Loucy (cell line): ENCODE results near the gene SCYL2.

Experiments
- H2AFZ ChIP-seq: fragments of 200-600 bp; sonication (generic); 2 replicates; pipeline ENCODE4 v1.6.0; 2016; ENCODE audit warnings: antibody characterized with exemption, mild to moderate bottlenecking, low read length, moderate library complexity
- H3F3A ChIP-seq: fragments of 200-600 bp; 2 replicates; pipeline ENCODE4 v1.6.0; 2016; ENCODE audit warnings: antibody characterized with exemption, low read depth, mild to moderate bottlenecking
- H3K27me3 ChIP-seq: fragments of 200-600 bp; sonication (generic); 2 replicates; pipeline ENCODE4 v1.6.1; 2014; ENCODE audit warnings: low read length, mild to moderate bottlenecking; ENCODE audit not compliant: insufficient read depth, poor library complexity, severe bottlenecking
- H3K36me3 ChIP-seq: fragments of 200-600 bp; sonication (generic); 2 replicates; pipeline ENCODE4 v1.6.1; 2016; ENCODE audit warnings: low read length; ENCODE audit not compliant: insufficient read depth
- H3K4me1 ChIP-seq: fragments of 200-600 bp; sonication (generic); 2 replicates; pipeline ENCODE4 v1.5.1; 2014; ENCODE audit warnings: low read length, mild to moderate bottlenecking; ENCODE audit not compliant: insufficient read depth, poor library complexity, severe bottlenecking
- H3K4me2 ChIP-seq: fragments of 200-600 bp; sonication (generic); 2 replicates; pipeline ENCODE4 v1.6.0; 2014; ENCODE audit warnings: antibody characterized with exemption, low read length, low read depth, mild to moderate bottlenecking; ENCODE audit not compliant: poor library complexity, severe bottlenecking
- H3K4me3 ChIP-seq: fragments of 200-600 bp; sonication (generic); 2 replicates; pipeline ENCODE4 v1.5.1; 2014; ENCODE audit warnings: low read length, mild to moderate bottlenecking, mixed read lengths; ENCODE audit not compliant: poor library complexity, severe bottlenecking
- H3K79me2 ChIP-seq: fragments of 200-600 bp; sonication (generic); 2 replicates; pipeline ENCODE4 v1.6.1; 2014; ENCODE audit warnings: low read length; ENCODE audit not compliant: insufficient read depth
- H3K9ac ChIP-seq: fragments of 200-600 bp; sonication (generic); 2 replicates; pipeline ENCODE4 v1.6.0; 2014; ENCODE audit warnings: mild to moderate bottlenecking, low read depth, low read length, moderate library complexity; ENCODE audit not compliant: poor library complexity, severe bottlenecking
- H3K9me2 ChIP-seq: fragments of 200-600 bp; sonication (generic); replicated peaks from 2 replicates; pipeline ENCODE4 v1.6.1; 2016; ENCODE audit warnings: low read depth, low read length, mixed read lengths
- H3K9me3 ChIP-seq: fragments of 200-600 bp; sonication (generic); 2 replicates; pipeline ENCODE4 v1.6.1; 2014; ENCODE audit warnings: mild to moderate bottlenecking, antibody characterized with exemption, low read length, low read depth; ENCODE audit not compliant: insufficient read depth
- H4K20me1 ChIP-seq: fragments of 200-600 bp; sonication (generic); 2 replicates; pipeline ENCODE4 v1.6.0; 2014; ENCODE audit warnings: antibody characterized with exemption, low read length, mild to moderate bottlenecking; ENCODE audit not compliant: insufficient read depth, poor library complexity, severe bottlenecking
- CTCF ChIP-seq: fragments of 200-600 bp; sonication (generic); conservative IDR thresholded peaks from 2 replicates; pipeline ENCODE4 v1.5.1; 2014; ENCODE audit warnings: mild to moderate bottlenecking, antibody characterized with exemption, low read length
- EZH2phosphoT487 ChIP-seq: fragments of 200-600 bp; IDR thresholded peaks from 2 replicates; pipeline ENCODE4 v1.6.1; 2018; ENCODE audit warnings: antibody characterized with exemption, mild to moderate bottlenecking, moderate library complexity, borderline replicate concordance

The SCYL2 gene

GRCh38 chr12:100273782-100274181 is 6.8 kb downstream of the SCYL2 start:
- H3K27me3 ChIP-seq: no peaks in the 10 kb centered on the region
- peak overlapping the region; percentile 73 for H3K4me2 ChIP-seq
- H3K4me1 ChIP-seq: peaks cover 57% of the 10 kb centered on the region
- H3K9me2 ChIP-seq: no peaks in the 10 kb centered on the region
- peak overlapping the region; percentile 99 for H3K4me3 ChIP-seq
- TF ChIP-seq CTCF (no peak), EZH2phosphoT487 (no peak)
- H2AFZ ChIP-seq: no peak overlapping the region
- H3K9me3 ChIP-seq: no peaks in the 10 kb centered on the region
- peak overlapping the region; percentile 47 for H3K9ac ChIP-seq
- H3K36me3 ChIP-seq: no peaks in the 10 kb centered on the region
- peaks cover 74% of the 10 kb centered on the region for H4K20me1 ChIP-seq
- peaks cover 94% of the 10 kb centered on the region for H3K79me2 ChIP-seq
- H3F3A ChIP-seq: no peaks in the 10 kb centered on the region

- Histone ChIP-seq H3K79me2 (peaks cover 94% of the 10 kb centered on the region), H3F3A (no peaks in the 10 kb centered on the region), H3K9me3 (no peaks in the 10 kb centered on the region), H2AFZ (no peak overlapping the region), H3K36me3 (no peaks in the 10 kb centered on the region), H4K20me1 (peaks cover 68% of the 10 kb centered on the region), H3K4me2 (peak overlapping the region; percentile 73), H3K9ac (no peak overlapping the region), H3K27me3 (no peaks in the 10 kb centered on the region), H3K4me1 (peaks cover 57% of the 10 kb centered on the region), H3K4me3 (peak overlapping the region; percentile 99), H3K9me2 (no peaks in the 10 kb centered on the region)
- TF ChIP-seq CTCF (no peak), EZH2phosphoT487 (no peak)
Observed at GRCh38 chr12:100274291-100274690, 7.3 kb downstream of the SCYL2 start.

- Histone ChIP-seq H3K9me2 (no peaks in the 10 kb centered on the region), H3F3A (no peaks in the 10 kb centered on the region), H4K20me1 (peaks cover 27% of the 10 kb centered on the region), H3K9me3 (no peaks in the 10 kb centered on the region), H3K9ac (no peak overlapping the region), H3K27me3 (no peaks in the 10 kb centered on the region), H2AFZ (no peak overlapping the region), H3K4me3 (no peak overlapping the region), H3K4me2 (no peak overlapping the region), H3K79me2 (peaks cover 70% of the 10 kb centered on the region), H3K4me1 (peaks cover 13% of the 10 kb centered on the region), H3K36me3 (peaks cover 14% of the 10 kb centered on the region; the same call in 1 of the 2 replicates)
- TF ChIP-seq CTCF (no peak), EZH2phosphoT487 (no peak)
Observed at GRCh38 chr12:100279159-100279558, 12.2 kb downstream of the SCYL2 start.
